GM18951 (cell line): Measurements from ENCODE around the gene TRPM2.

Experiments used
- POLR2A ChIP-seq: IDR thresholded peaks from 4 replicates; pipeline ENCODE4 v1.6.1; 2011; ENCODE audit warnings: mild to moderate bottlenecking; ENCODE audit not compliant: insufficient read length, insufficient read depth; ENCODE audit errors: extremely low read depth
- in situ Hi-C: fragments of 300-500 bp; cut with MboI; formaldehyde crosslinking; loops from one replicate; pipeline ENCODE4 v1.12.0; 2022; ENCODE audit warnings: low sequenced_read_pairs, mixed read lengths, inconsistent platforms; ENCODE audit not compliant: unreplicated experiment

TRPM2 gene

DNA sequence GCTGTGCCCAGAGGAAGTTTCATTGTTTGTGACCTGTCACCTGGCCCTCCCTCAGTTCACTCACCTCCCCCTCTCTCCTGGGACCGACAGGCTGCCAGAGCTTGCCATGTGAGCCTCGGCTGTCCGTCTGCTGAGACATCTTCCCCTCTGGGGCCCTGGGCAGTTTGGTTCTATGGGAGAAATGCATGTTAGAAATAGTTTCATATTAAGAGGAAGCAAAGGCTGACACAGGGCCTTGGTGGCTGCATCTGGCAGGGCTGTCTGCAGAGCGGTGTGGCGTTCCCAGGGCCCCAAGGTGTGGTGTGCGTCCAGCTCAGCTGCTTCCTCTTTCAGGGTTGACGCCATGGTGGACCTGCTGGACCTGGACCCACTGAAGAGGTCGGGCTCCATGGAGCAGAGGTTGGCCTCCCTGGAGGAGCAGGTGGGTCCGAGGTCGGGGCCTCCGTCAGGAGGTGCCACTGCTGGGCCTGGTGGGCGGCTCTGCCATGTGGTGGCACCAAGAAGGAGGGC is 69.9 kb downstream of the TRPM2 start:
- no peak for TF ChIP-seq POLR2A
- in situ Hi-C loops = no loop called here

DNA sequence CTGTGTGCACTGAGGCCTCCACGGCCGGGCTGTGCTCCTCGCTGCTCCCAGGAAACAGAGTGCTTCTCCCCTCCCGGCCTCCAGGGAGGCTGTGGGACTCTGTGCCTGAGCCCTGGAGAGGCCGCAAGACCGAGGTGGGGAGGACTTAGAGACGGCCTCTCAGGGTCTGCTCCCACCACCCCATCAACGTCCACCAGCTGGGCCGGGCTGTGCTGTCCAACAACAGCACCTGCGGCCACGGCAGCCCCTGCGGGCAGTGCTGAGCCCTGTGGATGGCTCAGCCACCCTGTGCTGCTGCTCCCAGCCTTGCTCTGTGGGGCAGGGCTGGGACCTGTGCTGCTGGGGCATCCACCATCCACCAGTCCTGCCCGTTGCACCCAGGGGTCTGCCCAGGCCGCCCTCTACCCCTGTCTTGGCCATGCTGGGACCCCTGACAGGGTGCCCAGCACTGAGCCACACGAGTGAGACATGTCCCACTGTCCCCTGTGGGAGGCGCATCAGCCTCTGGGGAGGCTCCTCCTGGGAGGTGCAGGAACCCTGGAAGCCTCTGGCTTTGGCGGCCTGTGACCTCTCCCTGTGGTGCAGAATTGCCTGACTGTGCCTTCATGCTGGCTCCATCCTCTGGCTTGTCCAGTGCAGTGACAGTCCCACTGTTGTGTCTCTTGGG is 70.7 kb downstream of the TRPM2 start:
- TF ChIP-seq POLR2A = no peak
- in situ Hi-C loops = no loop called here

DNA sequence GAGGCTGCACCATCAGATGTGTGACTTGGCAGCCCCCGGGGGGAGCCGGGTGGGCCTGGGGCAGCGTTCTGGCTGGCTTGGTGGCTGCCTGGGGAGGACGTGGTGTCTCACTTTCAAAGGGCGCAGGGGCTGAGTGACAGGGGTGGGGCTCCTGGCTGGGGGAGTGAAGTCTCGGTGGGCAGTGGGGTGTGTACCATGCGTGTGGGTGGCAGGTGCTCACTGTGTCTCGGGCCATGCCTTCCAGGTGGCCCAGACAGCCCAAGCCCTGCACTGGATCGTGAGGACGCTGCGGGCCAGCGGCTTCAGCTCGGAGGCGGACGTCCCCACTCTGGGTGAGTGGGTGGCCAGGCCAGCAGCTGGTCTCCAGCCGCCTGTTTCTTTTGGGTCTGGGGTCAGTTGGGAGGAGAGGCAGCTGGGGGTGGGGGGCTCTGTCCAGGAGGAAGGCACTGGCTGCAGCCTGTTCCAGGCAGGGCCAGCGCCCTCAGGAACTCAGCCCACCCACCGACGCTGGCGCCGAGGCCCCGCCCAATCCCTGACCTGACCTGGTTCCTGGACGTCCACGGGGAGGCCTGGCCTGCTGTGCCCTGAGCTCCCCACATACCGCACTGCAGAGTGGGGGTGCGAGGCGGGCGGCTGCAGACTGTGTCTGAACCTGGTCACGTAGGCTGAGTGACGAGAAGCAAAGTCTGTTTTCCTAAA is 71.3 kb downstream of the TRPM2 start:
- in situ Hi-C loops = no loop called here
- no peak for TF ChIP-seq POLR2A

DNA sequence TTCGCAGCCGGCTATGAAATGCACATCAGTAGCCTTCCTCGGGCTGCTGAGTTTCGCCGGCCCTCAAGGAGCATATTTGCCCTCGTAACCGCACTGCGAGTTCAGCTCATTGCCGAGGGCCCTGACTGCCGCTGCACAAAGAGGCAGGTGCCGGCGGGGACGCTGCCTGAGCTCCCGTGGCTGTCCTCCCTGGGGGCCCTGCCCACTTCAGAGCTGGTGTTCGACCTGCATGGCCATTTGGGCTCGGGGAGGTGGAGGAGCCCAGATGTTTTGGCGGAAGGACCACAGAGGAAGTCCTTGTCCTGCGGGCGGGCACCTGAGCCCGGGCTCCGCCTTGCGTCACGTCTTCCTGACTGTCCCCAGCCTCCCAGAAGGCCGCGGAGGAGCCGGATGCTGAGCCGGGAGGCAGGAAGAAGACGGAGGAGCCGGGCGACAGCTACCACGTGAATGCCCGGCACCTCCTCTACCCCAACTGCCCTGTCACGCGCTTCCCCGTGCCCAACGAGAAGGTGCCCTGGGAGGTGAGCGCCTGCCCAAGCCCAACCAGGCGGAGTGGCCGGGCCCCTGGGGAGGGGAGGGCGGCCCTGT is 72.0 kb downstream of the TRPM2 start:
- TF ChIP-seq POLR2A = no peak
- in situ Hi-C loops = no loop called here

DNA sequence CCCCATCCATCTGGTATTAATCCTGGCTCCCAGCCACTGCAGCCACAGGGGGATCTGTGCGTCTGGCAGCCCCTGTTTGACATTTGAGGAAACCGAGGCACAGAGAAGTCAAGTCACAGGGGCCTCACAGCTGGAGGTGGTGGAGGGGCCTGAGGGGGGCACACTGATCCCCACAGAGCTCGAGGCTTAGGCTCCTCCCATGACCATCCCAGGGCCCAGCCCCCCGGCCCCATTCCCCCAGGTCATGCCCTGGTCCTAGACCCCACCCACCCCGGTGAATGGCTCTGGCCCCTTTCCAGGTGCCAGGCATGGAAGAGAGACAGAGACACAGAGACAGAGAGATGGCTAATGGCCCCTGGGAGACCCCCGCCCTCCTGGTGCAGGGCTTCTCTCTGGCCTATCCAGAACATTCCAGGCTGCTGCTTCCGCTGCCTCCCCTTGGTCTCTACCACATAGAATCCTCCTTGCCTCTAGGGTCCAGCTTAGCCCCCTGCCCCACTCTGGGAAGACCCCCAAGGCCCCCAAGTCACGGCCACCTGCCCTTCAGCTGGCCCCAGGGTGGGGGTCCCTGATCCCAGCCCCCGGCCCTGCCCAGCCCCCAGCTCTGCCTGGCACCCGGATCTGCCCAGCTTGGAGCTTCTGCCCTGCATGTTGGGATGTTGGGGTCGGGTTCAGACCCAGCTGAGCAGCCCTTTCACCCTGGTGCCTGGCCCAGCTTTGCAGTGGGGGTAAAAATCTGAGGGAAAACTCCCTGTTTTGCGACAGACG is 72.7 kb downstream of the TRPM2 start:
- TF ChIP-seq POLR2A = no peak
- in situ Hi-C loops = no loop called here

DNA sequence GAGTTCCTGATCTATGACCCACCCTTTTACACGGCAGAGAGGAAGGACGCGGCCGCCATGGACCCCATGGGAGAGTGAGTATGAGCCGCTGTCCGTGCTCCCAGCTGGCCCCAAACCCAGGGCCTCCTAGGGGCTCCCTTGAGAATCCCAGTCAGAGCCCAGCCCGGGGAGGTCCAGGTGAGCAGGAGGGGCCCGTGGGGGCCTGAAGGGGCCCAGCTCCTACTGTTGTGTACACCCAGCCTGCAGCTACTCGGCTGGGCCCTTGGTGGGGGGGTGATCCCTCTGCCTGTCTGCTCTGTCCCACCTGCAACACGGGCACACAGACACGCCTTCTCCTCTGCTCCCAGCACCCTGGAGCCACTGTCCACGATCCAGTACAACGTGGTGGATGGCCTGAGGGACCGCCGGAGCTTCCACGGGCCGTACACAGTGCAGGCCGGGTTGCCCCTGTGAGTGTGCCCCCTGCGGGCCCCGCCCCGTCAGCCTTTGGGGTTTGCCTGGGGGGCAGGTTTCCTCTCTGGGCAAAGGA is 73.3 kb downstream of the TRPM2 start:
- in situ Hi-C loops = no loop called here
- no peak for TF ChIP-seq POLR2A

DNA sequence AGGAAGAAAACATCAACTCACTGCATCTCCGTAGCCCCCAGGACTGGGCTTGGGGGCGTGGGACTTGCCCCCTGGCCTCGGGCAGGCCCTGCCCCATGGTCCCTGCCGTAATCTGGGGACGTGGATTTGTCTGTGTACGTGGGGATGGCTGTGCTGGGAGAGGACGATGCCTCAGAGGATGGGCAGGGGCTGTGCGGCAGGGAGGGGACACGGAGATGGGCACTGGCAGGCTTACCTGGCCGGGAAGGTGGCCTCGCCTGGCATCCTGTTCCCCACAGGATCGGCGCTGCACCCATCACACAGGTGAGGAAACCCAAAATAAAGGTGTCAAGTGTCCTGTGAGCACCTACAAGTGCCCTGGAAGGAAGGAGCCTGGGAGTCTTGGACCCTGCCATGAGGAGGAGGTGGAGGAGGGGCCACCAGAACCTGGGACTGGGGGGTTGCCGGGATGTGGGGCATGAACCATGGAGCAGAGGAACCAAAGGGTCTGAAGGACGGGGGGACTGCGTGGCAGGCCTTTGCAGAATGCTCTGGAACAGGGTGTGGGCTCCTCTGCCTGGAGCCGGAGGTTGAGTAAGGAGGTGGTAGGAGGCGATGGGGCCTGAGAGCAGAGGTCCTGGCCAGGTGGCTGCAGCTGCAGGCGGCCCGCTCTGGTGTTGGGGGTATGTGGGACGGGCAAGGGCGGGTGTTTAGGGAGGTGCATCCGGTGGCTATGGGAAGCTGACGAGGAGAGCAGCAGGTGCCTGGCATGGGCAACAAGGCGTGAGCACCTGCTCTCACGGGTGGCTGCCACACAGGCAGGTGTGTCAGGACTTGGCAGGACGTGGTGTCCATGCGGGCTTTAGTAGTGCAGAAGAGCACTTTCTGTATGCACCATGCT is 74.1 kb downstream of the TRPM2 start:
- TF ChIP-seq POLR2A = no peak
- in situ Hi-C loops = no loop called here

DNA sequence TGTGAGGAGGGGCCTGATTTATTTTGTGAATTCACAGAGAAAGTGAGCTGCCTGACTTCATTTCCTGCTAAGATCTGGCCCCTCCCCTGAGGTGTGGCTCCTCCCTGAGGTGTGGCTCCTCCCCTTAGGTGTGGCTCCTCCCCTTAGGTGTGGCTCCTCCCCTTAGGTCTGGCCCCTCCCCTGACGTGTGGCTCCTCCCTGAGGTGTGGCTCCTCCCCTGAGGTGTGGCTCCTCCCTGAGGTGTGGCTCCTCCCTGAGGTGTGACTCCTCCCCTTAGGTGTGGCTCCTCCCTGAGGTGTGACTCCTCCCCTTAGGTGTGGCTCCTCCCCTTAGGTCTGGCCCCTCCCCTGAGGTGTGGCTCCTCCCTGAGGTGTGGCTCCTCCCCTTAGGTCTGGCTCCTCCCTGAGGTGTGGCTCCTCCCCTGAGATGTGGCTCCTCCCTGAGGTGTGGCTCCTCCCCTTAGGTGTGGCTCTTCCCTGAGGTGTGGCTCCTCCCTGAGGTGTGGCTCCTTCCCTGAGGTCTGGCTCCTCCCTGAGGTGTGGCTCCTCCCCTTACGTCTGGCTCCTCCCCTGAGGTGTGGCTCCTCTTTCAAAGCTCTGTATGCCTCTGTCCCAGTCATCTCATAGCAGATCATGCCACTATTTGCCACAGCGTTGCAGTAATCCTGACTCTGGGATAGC is 75.0 kb downstream of the TRPM2 start:
- in situ Hi-C loops = no loop called here

DNA sequence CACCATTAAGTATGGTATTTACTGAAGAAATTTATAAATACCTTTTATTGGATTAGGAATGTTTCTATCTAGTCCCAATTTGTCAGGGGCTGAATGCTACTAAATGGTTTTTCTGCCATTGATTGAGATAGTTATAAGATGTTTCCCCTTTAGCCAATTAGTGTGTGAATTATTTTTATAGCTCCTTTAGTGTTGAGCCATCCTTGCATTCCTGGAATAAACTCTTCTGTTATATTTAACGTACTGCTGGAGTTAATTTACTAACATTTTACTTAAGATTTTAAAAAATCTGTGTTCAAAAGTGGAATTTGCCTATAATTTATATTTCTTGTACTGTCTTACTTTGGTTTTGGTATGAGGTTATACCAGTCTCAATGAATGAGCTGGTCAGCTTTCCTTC is 76.5 kb downstream of the TRPM2 start:
- TF ChIP-seq POLR2A = no peak
- in situ Hi-C loops = no loop called here

More for the DNA sequence above, 75.0 kb downstream of the TRPM2 start:
- no peak for TF ChIP-seq POLR2A

DNA sequence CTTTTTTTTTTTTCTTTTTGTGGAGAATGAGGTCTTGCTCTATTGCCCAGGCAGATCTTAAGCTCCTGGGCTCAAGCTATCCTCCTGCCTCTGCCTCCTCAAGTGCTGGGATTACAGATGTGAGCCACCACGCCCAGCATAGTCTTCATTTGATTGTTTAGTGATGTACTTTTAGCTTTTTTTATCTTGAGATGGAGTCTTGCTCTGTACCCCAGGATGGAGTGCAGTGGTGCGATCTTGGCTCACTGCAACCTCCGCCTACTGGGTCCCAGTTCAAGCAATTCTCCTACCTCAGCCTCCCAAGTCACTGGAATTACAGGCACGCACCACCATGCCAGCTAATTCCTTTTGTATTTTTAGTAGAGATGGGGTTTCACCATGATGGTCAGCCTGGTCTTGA is 77.9 kb downstream of the TRPM2 start:
- TF ChIP-seq POLR2A = no peak
- in situ Hi-C loops = no loop called here

DNA sequence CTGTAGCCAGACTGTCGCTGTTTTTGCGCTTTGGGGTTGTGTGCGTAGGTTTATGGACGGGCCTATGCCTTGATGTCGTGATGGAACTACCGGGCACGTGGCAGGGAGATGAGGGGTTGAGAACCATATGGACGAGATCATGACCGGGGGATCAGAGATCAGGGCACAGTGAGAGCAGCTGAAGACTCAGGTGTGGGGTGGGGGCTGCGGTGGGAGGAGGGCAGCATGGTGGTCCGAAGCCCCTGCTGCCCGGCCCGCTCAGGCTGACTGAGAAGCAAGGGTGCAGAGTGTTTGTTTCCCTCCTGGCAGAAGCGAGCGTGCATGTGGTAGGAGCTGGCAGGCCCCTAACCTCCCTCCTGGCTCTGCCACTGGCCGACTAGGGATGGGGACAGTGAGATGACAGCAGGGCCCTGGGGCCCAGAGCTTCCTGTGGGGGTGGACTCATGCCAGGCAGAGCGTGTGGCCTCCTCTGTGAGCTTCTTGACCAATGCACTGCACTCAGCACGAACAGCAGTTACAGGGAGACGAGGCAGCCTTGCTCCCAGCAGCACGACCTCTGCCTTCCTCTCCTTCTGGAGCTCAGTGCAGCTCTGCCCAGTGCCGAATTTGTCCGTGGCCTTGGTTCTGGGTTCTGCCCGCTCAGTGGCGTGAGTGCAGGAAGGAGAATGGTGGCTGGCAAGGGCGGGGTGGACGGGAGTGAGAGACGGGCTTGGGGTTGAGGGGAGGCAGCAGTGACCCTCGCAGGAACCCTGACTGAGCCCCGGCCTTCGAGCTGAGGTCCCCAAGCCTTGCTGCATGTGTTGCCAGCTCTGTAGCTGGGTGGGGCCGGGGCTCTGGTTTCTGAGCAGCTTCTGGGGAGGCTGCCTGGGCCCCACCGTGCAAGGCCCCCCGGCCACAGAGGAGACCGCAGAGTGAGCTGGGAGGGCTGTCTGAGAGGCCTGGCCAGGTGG is 79.7 kb downstream of the TRPM2 start:
- TF ChIP-seq POLR2A = no peak
- in situ Hi-C loops = no loop called here
